ENCODE results near the gene AMPD2.

- TF ChIP-seq CTCF (IDR thresholded peaks at IDR 0.05) (no peak), POLR2A (IDR thresholded peaks at IDR 0.05) (no peak)
Observed at GRCh38 chr1:109642626-109643025, 23.0 kb downstream of the AMPD2 start.

Data from testis (tissue), 2 donors.